Esophagus mucosa (tissue), 1 donor: Measurements from ENCODE around the gene RASGRF2. TPM values are rescaled to one million over a fixed set of nuclear protein-coding genes. Genes with fewer than 3 reads are reported as not detected.

ENCODE experiments used
- ATAC-seq: fragments of 200-7000 bp; cut with Tn5 transposase; one replicate; pipeline ENCODE4 v1.9.1; 2020
- total RNA-seq: library from RNA; stranded (reverse); gene quantifications from one replicate; pipeline ENCODE4 v1.2.4, GENCODE V29; 2023
- donor health status: DM: yes; HTN: yes; CAD: no.

The RASGRF2 gene
- total RNA-seq: 1.1 TPM

DNA sequence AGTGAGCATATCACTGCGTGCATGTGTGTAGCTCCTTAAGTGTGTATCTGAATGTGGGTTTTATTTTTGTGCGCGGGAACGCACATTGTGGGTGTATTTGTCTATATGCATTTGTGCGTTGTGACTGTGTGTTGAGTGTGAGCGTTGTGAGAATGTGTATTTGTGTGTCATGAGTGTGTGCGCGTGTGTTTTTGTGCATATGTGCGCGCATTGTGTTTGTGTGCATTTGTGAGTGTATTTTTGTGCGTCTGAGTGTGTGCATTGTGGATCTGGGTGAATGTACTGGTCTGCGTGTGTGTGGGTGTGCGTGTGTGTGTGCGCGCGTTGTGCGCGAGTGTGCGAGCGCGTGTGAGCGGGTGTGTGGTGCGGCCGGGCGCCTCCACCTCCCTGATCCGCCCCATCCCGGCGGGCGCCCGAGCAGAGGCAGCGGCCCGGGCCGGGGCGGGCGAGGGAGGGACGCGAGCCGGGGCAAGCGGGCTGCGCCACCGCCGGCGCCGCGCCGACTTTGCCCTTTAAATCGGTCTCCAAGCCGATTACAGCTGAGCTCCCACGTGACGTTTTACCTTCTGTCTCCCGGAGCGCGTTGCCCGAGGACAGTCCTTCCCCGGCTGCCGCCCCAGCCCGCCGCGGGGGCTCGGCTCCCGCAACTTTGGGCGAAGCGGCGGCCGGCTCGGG lies at the start of gene RASGRF2:
RASGRF2 (plus strand) TSS at position 596 of the 675 bp plus-strand sequence. CDS start 376 bp downstream, outside the sequence.
- peak; percentile 39 for ATAC-seq

DNA sequence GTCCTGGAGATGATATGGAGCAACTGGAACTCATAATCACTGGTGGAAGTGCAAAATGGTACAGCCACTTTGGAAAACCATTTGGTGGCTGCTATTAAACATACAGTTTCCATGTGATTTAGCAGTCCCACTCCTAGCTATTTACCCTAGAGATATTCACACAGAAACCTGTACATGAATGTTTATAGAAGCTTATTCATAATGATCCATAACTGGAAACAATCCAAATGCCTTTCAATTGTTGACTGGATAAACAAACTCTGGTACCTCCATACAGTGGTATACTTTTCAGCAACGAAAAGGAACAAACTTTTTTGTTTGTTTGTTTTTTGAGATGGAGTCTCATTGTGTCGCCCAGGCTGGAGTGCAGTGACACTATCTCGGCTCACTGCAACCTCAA lies 47.7 kb upstream of the RASGRF2 start:
- no peak for ATAC-seq

GRCh38 chr5:80915716-80916115 lies 44.4 kb upstream of the RASGRF2 start:
- no peak for ATAC-seq

GRCh38 chr5:80916676-80917075 lies 43.5 kb upstream of the RASGRF2 start:
- no peak for ATAC-seq

DNA sequence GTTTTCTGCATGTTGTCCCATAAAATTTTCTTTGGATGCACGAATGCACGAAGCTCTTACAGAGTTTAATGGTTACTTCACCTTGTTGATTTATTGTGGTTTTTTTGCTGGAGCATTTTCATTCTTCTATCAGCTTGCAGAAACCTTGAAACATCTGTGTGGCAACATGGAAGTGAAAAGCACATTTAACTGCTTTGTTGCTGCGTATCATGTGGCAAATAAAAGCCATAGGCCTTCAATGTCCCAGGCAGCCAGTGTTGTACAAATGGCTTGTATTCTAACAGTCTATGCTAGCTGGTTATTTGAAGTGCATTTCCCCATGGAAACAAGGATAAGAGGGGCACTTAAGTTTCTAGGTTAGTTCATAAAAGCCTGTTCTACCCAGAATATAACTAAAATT lies 42.5 kb upstream of the RASGRF2 start:
- no peak for ATAC-seq

DNA sequence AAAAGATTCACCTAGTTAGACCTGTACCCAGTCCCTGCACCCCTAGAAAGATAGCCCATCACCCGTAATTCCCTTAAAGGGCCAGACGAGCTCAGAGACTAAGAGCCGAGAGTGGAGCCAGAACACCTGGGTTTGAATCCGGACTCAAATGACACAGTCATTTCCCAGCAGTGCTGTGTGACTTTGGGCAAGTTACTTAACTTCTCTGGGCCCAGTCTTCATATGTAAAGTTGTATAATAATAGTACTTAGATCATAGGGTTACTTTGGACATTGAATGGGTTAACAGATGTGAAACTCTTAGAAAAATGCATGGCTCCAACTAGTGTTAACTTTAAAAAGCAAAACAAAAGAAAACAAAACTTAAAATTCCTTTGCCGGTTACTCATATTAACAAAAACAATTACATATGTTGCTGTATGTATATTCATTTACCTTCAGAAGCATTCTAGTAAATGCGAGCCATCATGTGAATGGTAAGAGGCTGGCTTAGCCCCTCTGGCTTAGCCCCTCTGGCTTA lies 40.4 kb upstream of the RASGRF2 start:
- no peak for ATAC-seq

GRCh38 chr5:80920333-80920732 lies 39.8 kb upstream of the RASGRF2 start:
- ATAC-seq: peak; percentile 59

DNA sequence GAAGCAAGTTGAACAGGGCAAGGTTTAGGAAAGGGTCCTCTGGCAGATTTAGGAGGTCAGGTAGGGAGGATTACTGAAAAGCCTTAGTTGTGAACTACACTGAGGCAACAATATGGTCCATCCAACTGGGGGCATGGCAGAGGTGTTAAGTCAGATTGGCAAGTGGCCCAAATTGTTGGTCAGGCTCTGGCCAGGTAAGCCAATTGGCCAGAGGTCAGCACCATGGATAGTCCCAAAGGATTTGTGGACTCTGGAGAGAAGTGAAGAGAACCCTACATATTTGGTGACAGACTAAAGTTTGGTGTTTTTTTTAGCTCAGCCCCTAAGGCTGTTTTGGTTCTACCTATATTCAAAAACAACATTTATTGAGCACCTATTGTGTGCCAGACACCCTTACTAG lies 39.1 kb upstream of the RASGRF2 start:
- ATAC-seq: no peak

DNA sequence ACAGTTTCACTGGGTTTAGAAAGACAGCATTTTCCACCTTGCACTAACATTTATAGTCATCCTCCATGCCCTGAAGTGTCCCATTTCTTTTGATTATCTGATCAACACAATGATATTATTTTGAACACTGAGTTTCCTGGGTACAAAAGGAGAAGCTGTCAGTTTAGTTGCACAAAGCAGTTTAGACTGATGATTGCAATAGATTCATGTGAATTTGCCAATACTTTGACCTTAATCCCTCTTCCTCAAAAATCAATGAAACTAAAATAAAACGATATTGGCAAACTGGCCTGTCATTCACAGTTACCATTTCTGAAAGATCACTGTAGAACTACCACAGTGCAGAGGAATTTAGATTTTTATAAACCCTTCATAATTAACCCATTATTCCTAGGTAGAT lies 34.2 kb upstream of the RASGRF2 start:
- no peak for ATAC-seq

DNA sequence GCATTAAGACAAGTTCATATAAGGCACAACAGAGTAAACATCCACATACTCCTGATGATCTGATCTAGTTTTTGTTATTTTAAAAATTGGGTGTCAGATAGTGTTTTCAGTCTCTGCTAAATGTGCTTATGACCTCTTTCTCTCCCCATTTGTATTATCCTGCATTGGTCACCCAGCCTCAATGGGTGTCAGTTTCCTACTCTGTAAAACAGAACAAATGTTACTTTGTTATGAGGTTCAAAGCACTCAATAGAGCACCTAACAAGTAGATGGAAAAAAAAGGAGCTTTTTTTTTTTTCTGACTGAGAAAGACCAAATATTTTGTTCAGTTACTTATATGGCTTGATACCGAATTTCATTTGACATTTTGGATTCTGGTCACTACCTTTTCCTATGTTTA lies 33.6 kb upstream of the RASGRF2 start:
- no peak for ATAC-seq

GRCh38 chr5:80926979-80927656 lies 33.0 kb upstream of the RASGRF2 start:
- no peak for ATAC-seq

DNA sequence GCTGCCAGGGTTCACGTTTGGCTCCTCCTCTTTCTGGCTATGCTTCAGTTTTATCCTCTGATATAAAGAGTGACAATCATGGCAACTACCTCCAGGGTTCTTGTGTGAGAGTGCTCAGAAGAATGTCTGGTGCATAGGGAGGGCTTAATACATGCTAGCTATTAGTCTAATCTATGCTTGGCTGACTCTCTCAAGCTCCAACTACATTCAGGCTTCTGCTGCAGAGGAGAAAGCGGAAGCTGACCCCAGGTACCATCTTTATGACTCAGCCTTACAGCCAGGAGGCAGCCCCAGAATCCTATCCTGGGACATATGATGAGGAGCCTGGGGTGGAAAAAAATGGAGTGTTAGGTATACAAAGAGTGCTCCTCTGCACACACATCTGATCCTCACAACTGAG lies 32.1 kb upstream of the RASGRF2 start:
- ATAC-seq: no peak

DNA sequence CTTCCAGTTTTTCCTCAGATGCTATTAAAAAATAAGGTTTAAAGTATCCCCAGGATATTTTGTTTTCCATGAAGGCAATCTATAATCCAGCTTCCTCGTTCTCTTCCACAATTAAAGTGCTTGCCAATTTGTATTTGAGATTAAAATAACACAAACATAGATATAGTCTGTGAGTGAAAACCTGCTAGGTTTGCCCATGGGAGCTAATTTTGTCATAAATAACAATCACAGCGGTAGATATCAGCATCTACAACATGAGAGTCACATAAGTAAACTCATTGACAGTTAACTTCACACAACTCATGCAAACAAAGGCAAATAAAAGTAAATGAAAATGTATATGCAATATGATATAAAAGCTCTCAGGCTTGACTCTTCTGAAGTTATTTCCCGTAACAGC lies 29.2 kb upstream of the RASGRF2 start:
- ATAC-seq: no peak

GRCh38 chr5:80931411-80931810 lies 28.8 kb upstream of the RASGRF2 start:
- no peak for ATAC-seq

DNA sequence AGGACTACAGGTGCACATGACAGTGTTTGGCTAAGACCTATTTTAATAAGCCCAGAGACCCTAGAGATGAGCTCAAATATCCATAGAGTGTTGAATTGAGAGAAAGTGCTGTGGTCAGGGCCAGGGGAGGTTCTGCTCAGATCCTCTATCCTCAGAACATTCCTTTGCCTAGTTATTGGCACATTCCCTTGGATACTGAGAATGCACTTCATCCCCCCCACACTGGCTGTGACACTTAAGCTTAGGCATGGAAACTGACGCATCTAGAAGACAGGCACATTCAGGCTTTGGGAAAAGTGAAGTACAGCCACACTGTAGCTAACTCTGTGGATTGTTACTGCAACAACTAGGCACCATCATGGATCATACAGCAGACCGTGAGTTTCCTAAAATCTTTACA lies 27.1 kb upstream of the RASGRF2 start:
- ATAC-seq: no peak

DNA sequence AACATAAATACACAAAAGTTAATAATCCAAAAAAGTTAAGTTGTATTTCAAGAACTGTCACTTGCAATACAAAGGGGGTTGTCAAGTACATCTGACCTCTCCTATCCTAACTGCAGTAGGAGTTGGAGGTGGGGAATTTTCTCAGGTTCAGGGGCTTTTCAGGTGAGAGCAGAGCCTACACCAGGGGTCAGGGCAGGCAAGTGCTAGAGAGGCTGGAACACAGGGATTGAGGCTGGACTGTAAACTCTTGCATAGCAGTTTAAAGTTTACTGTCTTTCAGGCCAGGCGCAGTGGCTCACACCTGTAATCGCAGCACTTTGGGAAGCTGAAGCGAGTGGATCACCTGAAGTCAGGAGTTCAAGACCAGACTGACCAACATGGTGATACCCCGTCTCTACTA lies 25.4 kb upstream of the RASGRF2 start:
- ATAC-seq: no peak

- ATAC-seq: no peak
These were observed 24.3 kb upstream of the RASGRF2 start for GRCh38 chr5:80935811-80936385.

DNA sequence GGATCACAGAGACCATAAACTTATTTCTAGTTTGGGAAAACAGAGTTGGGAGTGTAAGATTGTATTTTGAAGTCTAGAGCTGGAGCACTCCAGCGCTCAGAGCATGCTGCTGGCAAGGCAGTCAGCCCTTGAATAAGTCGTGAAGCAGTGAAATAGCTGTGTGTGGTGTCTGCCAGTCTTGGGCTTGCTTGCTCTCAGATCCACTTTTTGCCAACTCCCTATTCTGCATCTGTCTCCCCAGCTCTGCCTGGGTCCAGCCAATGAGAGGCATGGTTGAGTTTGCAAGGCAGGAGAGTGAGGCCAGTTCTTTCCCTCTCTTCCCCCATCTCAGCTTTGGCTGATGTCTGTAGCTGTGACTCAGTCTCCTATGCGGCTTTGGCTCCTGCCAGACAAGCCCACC lies 23.3 kb upstream of the RASGRF2 start:
- ATAC-seq: no peak

DNA sequence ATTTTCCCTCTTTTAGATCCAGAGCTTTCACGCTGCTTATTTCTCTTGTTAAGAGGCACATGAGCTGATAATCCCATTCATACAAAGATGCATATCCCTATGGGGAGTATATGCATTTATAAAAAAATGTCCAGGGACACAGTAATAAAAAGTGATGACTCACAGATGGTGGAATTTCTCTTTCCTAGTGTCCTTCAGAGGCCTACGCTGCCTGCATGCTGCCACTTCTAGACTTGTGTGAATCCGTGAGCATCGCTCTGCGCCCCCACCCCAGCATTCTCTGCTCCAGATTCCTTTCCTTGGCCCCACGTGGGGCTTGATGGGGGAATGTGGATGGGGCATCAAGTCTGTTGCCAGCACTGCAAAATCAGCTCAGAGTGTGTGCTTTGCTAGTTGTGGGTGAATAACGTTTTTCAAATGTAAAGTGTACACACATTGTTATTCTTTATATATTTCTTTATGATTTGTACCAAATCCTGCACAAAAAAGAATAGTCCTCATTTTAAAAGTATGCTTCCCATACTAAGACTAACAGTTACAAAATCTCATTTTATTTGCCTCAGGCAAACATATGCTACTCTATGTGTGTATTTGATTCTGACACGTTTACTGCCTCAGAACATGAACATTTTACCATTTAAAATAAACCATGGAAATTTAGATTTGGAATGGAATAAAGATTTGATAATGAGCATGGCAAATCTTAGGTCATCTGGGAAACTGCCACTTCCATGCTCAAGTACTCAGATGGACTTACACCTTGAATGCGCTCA lies 22.4 kb upstream of the RASGRF2 start:
- no peak for ATAC-seq

- no peak for ATAC-seq
These were observed 18.7 kb upstream of the RASGRF2 start for GRCh38 chr5:80941496-80941895.

DNA sequence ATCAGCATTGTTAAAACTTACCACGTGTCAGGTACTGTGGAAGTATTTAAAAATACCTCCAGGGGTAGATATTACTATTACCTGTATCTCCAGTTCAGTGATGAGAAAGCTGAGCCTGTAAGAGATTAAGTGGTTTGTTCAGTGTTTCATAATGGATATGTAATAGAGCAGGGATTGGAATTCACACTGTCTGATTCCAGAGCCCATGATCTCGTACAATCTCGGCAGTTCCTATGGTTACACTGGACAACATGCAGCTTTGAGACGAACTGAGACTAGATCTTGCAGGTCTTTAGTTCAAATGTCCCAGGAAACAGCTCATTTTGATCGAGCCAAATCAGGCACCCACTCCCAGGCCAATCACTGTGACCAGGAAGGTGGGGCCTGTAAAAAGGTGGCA lies 8.8 kb upstream of the RASGRF2 start:
- no peak for ATAC-seq

DNA sequence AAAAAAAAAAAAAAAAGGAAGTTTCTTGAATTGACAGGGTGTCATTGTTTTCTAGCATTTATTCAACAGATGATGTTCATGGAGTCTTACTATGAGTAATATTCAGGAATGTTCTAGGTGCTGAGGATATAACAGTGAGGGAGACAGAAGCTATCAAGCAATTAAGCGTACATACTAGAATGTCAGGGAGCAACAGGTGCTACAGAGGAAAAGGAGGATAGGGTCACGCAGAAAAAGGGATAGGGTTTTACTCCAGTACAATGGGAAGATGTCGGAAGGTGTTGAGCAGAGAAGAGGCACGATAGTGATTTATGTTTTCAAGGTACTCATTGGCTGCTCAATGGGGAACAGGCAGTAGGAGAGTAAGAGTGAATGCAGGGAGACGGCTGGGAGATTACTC lies 6.6 kb upstream of the RASGRF2 start:
- no peak for ATAC-seq

- ATAC-seq: no peak
These were observed 5.0 kb upstream of the RASGRF2 start for GRCh38 chr5:80955082-80955590.
